HG03442 (cell line): ENCODE data around the gene CNP.
A peak's percentile ranks its signal among the peaks of the same experiment; 100 is the strongest.

Experiments
- ATAC-seq: cut with Tn5 transposase; IDR thresholded peaks from one replicate; pipeline ENCODE4 v1.9.1; 2021; ENCODE audit warnings: mild to moderate bottlenecking, moderate library complexity; ENCODE audit not compliant: unreplicated experiment

Gene CNP

DNA sequence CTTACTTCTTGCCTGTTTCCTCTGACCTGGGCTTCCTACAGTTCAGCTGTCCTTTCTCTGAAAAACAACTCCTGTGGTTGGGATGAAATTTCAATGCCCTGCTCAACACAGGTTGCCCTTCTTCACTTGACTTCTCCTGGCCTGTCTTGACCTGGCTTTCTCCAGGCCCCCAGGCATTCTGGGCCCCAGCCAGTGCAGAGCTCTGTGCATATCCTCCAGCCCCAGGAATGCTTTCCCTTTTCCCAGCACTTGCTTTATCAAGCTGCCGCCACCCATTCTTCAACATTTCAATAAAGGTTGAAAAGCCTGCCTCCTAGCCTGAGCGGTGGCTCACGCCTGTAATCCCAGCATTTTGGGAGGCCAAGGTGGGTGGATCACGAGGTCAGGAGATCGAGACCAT, 25.4 kb upstream of the CNP start:
- no peak for ATAC-seq

- ATAC-seq: no peak
Measured at GRCh38 chr17:41942626-41943373, 23.8 kb upstream of the CNP start.

GRCh38 chr17:41943492-41943891, 23.1 kb upstream of the CNP start:
- ATAC-seq: no peak

GRCh38 chr17:41944943-41945342, 21.7 kb upstream of the CNP start:
- no peak for ATAC-seq

GRCh38 chr17:41948762-41949460, 17.7 kb upstream of the CNP start:
- ATAC-seq: no peak

DNA sequence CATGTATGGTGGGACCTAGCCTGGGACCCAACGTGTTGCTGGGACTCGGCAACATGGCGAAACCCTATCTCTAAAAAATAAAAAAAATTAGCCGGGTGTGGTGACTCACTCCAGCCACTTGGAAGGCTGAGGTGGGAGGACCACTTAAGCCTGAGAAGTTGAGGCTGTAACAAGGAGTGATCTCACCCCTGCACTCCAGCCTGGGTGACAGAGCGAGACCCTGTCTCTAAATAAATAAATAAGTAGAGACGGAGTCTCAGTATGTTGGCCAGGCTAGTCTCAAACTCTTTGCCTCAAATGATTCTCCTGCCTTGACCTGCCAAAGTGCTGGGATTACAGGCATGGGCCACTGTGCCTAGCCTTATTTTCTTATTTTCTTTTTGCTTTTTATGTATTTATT, 10.1 kb upstream of the CNP start:
- ATAC-seq: no peak

DNA sequence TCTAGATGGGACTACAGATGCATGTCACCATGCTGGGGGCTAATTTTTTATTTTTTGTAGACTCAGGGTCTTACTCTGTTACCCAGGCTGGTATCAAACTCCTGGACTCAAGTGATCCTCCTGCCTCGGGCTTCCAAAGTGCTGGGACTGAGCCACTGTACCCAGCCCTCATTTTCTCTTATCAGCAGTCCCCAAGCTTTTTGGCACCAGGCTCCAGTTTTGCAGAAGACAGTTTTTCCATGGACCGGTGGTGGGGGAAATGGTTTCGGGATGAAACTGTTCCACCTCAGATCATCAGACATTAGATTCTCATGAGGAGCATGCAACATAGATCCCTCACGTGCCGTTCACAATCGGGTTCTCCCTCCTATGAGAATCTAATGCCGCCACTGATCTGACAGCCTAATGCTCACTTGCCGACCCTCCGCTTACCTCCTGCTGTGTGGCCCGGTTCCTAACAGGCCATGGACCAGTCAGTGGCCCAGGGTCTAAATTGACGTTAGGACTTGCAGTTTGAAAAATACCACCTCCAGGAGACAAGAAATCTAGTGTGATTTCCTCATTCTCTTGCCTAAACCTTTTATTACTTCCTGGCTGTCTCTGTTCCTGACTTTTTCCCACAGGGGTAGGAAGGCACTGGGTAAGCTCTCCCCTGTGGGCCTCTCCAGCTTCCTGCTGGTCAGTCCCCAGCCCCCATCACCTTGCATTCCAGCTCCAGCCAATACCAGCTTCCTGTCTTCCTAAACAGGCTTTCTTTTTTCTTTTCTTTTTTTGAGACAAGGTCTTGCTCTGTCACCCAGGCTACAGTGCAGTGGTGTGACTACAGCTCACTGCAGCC, 9.3 kb upstream of the CNP start:
- ATAC-seq: no peak

GRCh38 chr17:41957869-41958439, 8.6 kb upstream of the CNP start:
- ATAC-seq: no peak

GRCh38 chr17:41959030-41959335, 7.6 kb upstream of the CNP start:
- no peak for ATAC-seq

- ATAC-seq: no peak
Measured at GRCh38 chr17:41959336-41960095, 7.1 kb upstream of the CNP start.

DNA sequence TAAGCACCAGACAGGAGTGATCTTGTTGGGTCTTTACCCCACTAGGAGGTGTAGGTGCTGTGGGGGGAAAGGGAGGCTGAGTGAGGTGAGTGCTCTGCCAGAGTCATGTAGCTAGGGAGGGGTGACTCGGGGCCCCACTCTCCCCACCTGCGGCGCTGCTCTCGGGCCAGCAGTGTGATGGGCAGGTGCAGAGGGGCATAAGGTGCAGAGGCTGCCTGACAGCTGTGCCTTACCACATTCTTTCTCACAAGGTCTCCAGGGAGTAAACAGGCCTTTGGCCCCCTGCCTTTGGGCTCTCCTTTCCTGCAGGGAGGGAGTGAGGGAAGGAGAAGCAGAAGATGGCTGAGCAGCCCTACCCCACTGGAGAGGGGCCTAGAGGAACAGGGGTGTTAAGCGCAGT, 4.5 kb upstream of the CNP start:
- no peak for ATAC-seq

DNA sequence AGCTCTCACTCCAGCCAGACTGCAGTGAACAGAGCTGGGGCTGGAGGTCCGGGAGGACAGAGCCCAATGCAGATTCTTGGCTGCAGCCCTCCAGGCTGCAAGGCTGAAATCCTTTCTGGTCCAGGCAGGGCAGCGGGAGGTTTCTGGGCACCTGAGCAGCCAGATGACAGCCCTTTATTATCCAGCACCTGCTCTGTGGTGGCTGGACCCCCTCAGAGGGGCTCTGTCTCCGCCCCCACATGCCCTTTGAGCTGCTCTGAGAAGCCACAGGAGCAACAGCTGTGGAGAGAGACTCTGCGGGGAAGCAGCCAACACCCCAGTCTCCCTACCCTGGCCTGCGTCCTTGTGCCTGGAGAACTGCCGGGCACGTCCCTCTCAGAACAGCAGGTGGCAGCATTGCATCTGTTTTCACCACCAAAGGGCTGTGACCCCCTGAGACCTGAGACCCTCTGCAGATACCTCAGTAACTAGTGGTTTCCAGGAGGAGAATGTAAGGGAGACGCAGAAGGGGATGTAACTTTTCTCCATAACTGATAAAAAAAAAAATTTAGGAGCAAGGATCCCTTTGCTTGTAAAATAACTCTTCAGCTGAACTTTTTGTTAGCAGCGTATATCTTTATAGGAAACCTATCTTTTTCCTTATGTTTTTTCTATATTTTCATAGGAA, 3.7 kb upstream of the CNP start:
- ATAC-seq: no peak

DNA sequence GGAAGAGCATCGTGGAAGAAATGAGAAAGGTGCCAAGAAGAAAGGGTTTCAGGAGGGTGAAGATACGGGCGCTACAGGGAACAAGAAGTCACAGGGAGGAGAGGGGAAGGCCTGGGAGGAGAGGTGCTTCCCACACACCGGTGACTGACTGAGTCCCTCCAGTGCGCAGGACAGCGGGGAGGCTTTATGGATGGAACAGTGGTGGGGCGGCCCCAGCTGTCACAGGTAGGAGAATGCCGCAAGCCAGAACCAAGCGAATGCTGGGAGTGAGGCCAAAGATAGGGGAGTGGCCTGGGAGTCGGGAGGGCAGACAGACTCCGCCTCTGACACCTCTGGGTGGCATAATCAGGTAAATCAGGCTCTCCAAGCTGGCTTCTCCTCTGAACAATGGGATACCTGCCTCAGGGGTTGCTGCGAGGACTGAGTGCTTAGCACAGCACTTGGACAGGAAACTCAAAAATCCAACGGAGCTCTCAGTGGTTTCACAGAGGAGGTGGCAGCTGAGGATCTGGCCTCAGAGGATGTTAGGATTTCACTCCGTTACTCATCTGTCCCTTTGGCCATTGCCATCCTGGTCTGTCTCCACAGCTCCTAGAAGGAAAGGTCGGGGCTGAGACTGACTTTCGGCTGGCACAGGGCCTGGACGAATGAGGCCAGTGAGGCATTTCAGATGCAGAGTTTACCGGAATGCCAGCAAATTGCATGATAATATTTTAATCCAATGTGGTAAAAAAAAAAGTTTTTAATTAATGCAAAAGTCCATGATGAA, 717 bp upstream of the CNP start:
- ATAC-seq: no peak

GRCh38 chr17:41967141-41967920, 736 bp downstream of the CNP start:
- ATAC-seq: peak; percentile 4

- ATAC-seq: no peak
Measured at GRCh38 chr17:41967921-41968578, 1.5 kb downstream of the CNP start.

DNA sequence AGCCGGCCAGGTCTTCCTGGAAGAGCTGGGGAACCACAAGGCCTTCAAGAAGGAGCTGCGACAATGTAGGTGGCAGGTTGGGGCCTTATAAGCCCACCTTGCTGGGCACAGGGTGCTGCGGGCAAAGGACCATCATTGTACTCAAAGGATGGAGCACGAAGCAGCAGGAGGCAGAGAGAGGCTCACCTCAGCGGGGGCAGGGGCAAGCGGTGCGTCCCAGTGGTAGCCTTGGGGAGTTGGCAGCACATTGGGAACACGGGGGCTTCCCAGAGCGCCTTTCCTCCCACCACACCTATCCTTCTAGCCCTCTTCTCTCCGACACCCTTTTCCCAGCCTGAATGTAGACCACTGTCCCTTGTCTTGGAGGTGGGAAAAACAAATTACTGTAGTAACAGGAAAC, 2.1 kb downstream of the CNP start:
- no peak for ATAC-seq

DNA sequence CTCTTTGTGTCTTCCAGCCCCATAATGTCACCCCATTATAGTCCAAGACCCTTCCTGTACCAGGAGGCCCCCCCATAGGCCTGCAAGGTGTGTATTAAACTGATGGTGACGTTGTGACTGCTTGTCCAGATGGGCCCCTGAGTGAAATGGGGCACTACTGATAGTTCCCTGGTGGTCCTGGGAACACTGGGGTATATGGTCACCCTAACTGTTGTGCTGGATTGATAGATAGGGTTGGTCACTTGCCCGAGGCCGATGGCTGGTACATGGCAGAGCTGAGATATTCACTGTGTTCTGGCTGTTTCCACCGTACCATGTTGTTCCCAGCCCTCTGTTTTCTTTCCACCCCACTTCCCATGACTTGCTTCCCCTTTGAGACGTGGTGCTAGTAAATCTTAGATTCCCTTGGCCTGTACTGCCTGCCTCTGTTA, 4.3 kb downstream of the CNP start:
- ATAC-seq: no peak
